Measurements from ENCODE around the gene UNC5C.

GRCh38 chr4:95129031-95129430 is 419.7 kb downstream of the UNC5C start:
- TF ChIP-seq CTCF (IDR thresholded peaks at IDR 0.05) (no peak), STAT6 (CRISPR knock-in tag; conservative IDR thresholded peaks at IDR 0.05; ENCODE audit: low read depth) (no peak), ZNF219 (CRISPR knock-in tag; IDR thresholded peaks at IDR 0.05; ENCODE audit: borderline replicate concordance) (no peak), ZNF263 (CRISPR knock-in tag; IDR thresholded peaks at IDR 0.05; ENCODE audit: low read depth) (no peak), ELF4 (CRISPR knock-in tag; IDR thresholded peaks at IDR 0.05; ENCODE audit: low read depth) (no peak), IRF2 (CRISPR knock-in tag; IDR thresholded peaks at IDR 0.05; ENCODE audit: borderline replicate concordance, low read depth) (no peak), ZBTB21 (CRISPR knock-in tag; IDR thresholded peaks at IDR 0.05; ENCODE audit: borderline replicate concordance) (no peak), SMAD4 (CRISPR knock-in tag; IDR thresholded peaks at IDR 0.05) (no peak)
